ENCODE measurements around the gene TMEM119.

The TMEM119 gene

GRCh38 chr12:108572166-108572790, 25.6 kb downstream of the TMEM119 start:
- intact Hi-C loops (cut with micrococcal nuclease) = no loop called here
- Mint-ChIP-seq H3K36me3 (ENCODE audit: low read depth) (peaks cover 33% of the 10 kb centered on the region), H3K4me1 (ENCODE audit: low read depth) (peaks cover 16% of the 10 kb centered on the region), H3K9me3 (no peaks in the 10 kb centered on the region), H3K4me3 (no peak overlapping the region), H3K27ac (no peak overlapping the region), H3K27me3 (no peaks in the 10 kb centered on the region)

- H3K4me3 Mint-ChIP-seq = no peak overlapping the region
- H3K27ac Mint-ChIP-seq = no peak overlapping the region
- no peaks in the 10 kb centered on the region for H3K9me3 Mint-ChIP-seq
- H3K27me3 Mint-ChIP-seq = no peaks in the 10 kb centered on the region
- H3K4me1 Mint-ChIP-seq (ENCODE audit: low read depth) = peaks cover 22% of the 10 kb centered on the region
- intact Hi-C loops (cut with micrococcal nuclease) = no loop called here
- peaks cover 39% of the 10 kb centered on the region for H3K36me3 Mint-ChIP-seq (ENCODE audit: low read depth)
Observed at GRCh38 chr12:108571609-108572165, 26.2 kb downstream of the TMEM119 start.

- intact Hi-C loops (cut with micrococcal nuclease) = no loop called here
- Mint-ChIP-seq H3K36me3 (ENCODE audit: low read depth) (peaks cover 46% of the 10 kb centered on the region), H3K27me3 (no peaks in the 10 kb centered on the region), H3K4me1 (ENCODE audit: low read depth) (peaks cover 29% of the 10 kb centered on the region), H3K9me3 (no peaks in the 10 kb centered on the region), H3K27ac (no peak overlapping the region), H3K4me3 (no peak overlapping the region)
Observed at GRCh38 chr12:108570743-108571608, 26.9 kb downstream of the TMEM119 start.

GRCh38 chr12:108568338-108569154, 29.3 kb downstream of the TMEM119 start:
- H3K27ac Mint-ChIP-seq = peak overlapping the region; percentile 86
- H3K9me3 Mint-ChIP-seq = no peaks in the 10 kb centered on the region
- H3K27me3 Mint-ChIP-seq = no peaks in the 10 kb centered on the region
- H3K4me1 Mint-ChIP-seq (ENCODE audit: low read depth) = peaks cover 41% of the 10 kb centered on the region
- intact Hi-C loops (cut with micrococcal nuclease) = no loop called here
- no peak overlapping the region for H3K4me3 Mint-ChIP-seq
- H3K36me3 Mint-ChIP-seq (ENCODE audit: low read depth) = peaks cover 67% of the 10 kb centered on the region

GRCh38 chr12:108567406-108568337, 30.2 kb downstream of the TMEM119 start:
- H3K36me3 Mint-ChIP-seq (ENCODE audit: low read depth) = peaks cover 71% of the 10 kb centered on the region
- intact Hi-C loops (cut with micrococcal nuclease) = no loop called here
- H3K9me3 Mint-ChIP-seq = no peaks in the 10 kb centered on the region
- peak overlapping the region; percentile 13 for H3K4me3 Mint-ChIP-seq
- H3K4me1 Mint-ChIP-seq (ENCODE audit: low read depth) = peaks cover 47% of the 10 kb centered on the region
- H3K27me3 Mint-ChIP-seq = no peaks in the 10 kb centered on the region
- peak overlapping the region; percentile 86 for H3K27ac Mint-ChIP-seq

GRCh38 chr12:108566452-108566851, 31.4 kb downstream of the TMEM119 start:
- Mint-ChIP-seq H3K9me3 (no peaks in the 10 kb centered on the region), H3K27me3 (no peaks in the 10 kb centered on the region), H3K27ac (peak overlapping the region; percentile 86), H3K36me3 (ENCODE audit: low read depth) (peaks cover 73% of the 10 kb centered on the region), H3K4me3 (no peak overlapping the region), H3K4me1 (ENCODE audit: low read depth) (peaks cover 53% of the 10 kb centered on the region)
- intact Hi-C loops (cut with micrococcal nuclease) = no loop called here

GRCh38 chr12:108565976-108566375, 31.9 kb downstream of the TMEM119 start:
- Mint-ChIP-seq H3K27ac (peak overlapping the region; percentile 86), H3K4me1 (ENCODE audit: low read depth) (peaks cover 53% of the 10 kb centered on the region), H3K27me3 (no peaks in the 10 kb centered on the region), H3K36me3 (ENCODE audit: low read depth) (peaks cover 76% of the 10 kb centered on the region), H3K4me3 (no peak overlapping the region), H3K9me3 (no peaks in the 10 kb centered on the region)
- intact Hi-C loops (cut with micrococcal nuclease) = no loop called here

- H3K9me3 Mint-ChIP-seq = no peaks in the 10 kb centered on the region
- peaks cover 54% of the 10 kb centered on the region for H3K4me1 Mint-ChIP-seq (ENCODE audit: low read depth)
- no peaks in the 10 kb centered on the region for H3K27me3 Mint-ChIP-seq
- no peak overlapping the region for H3K27ac Mint-ChIP-seq
- H3K36me3 Mint-ChIP-seq (ENCODE audit: low read depth) = peaks cover 78% of the 10 kb centered on the region
- intact Hi-C loops (cut with micrococcal nuclease) = no loop called here
- no peak overlapping the region for H3K4me3 Mint-ChIP-seq
Observed at GRCh38 chr12:108565146-108565545, 32.7 kb downstream of the TMEM119 start.

- Mint-ChIP-seq H3K27ac (no peak overlapping the region), H3K9me3 (no peaks in the 10 kb centered on the region), H3K4me3 (no peak overlapping the region), H3K27me3 (no peaks in the 10 kb centered on the region), H3K36me3 (ENCODE audit: low read depth) (peaks cover 76% of the 10 kb centered on the region), H3K4me1 (ENCODE audit: low read depth) (peaks cover 58% of the 10 kb centered on the region)
- intact Hi-C loops (cut with micrococcal nuclease) = loop anchor here (5.0 kb wide), 2 partner anchors 68 to 168 kb away; partner anchors contain the start of genes CORO1C and SELPLG
Observed at GRCh38 chr12:108564724-108565123, 33.2 kb downstream of the TMEM119 start.

GRCh38 chr12:108563804-108564151, 34.1 kb downstream of the TMEM119 start:
- Mint-ChIP-seq H3K27me3 (no peaks in the 10 kb centered on the region), H3K4me3 (no peak overlapping the region), H3K27ac (no peak overlapping the region), H3K9me3 (no peaks in the 10 kb centered on the region), H3K4me1 (ENCODE audit: low read depth) (peaks cover 63% of the 10 kb centered on the region), H3K36me3 (ENCODE audit: low read depth) (peaks cover 70% of the 10 kb centered on the region)
- intact Hi-C loops (cut with micrococcal nuclease) = loop anchor here (1.0 to 5.0 kb wide), 4 partner anchors 55 to 240 kb away; partner anchors contain the start of genes CORO1C and SELPLG

GRCh38 chr12:108563136-108563803, 34.6 kb downstream of the TMEM119 start:
- Mint-ChIP-seq H3K4me1 (ENCODE audit: low read depth) (peaks cover 62% of the 10 kb centered on the region), H3K27me3 (no peaks in the 10 kb centered on the region), H3K27ac (peak overlapping the region; percentile 94), H3K4me3 (peak overlapping the region; percentile 100), H3K36me3 (ENCODE audit: low read depth) (peaks cover 68% of the 10 kb centered on the region), H3K9me3 (no peaks in the 10 kb centered on the region)
- intact Hi-C loops (cut with micrococcal nuclease) = loop anchor here (1.0 to 5.0 kb wide), 4 partner anchors 55 to 240 kb away; partner anchors contain the start of genes CORO1C and SELPLG

- Mint-ChIP-seq H3K27ac (peak within 1 kb of the TSS; percentile 94), H3K4me1 (ENCODE audit: low read depth) (peaks cover 59% of the 10 kb centered on the region), H3K36me3 (ENCODE audit: low read depth) (peaks cover 69% of the 10 kb centered on the region)
Observed at GRCh38 chr12:108562348-108563135, 35.3 kb downstream of the TMEM119 start, which contains the start of gene ISCU. Gene ISCU (plus strand): TSS chr12:108562596. CDS start chr12:108562623, 27 bp downstream.

More at GRCh38 chr12:108562348-108563135, 35.3 kb downstream of the TMEM119 start, which contains the start of gene ISCU:
- intact Hi-C loops (cut with micrococcal nuclease) = loop anchor here (1.0 to 5.0 kb wide), 4 partner anchors 56 to 241 kb away; partner anchors contain the start of genes CORO1C and SELPLG
- H3K27me3 Mint-ChIP-seq = no peaks in the 10 kb centered on the region
- peak within 1 kb of the TSS; percentile 100 for H3K4me3 Mint-ChIP-seq
- H3K9me3 Mint-ChIP-seq = no peaks in the 10 kb centered on the region

All from dendritic cell treated with granulocyte-macrophage colony-stimulating factor and Interleukin-4, amounts not matched to agents 40 ng/mL and 50 ng/mL, for 4 days (primary cell).